Right lobe of liver (tissue), 6 donors: ENCODE data around the gene ZNF547. TPM values are rescaled to one million over a fixed set of nuclear protein-coding genes. Genes with fewer than 3 reads are reported as not detected.
"Not testable (repeated sequence)": the region's sequence is repeated elsewhere in the genome, so short reads cannot be mapped to it uniquely, and the experiment has no call there.

Experiments
- ATAC-seq, 4 donors: fragments of 200-7000 bp; cut with Tn5 transposase; one replicate each; pipeline ENCODE4 v1.9.1; 2020; ENCODE audit warnings: mild to moderate bottlenecking in 4 of 4, moderate library complexity in 4 of 4
- DNase-seq, 3 donors: peaks; one replicate each; pipeline ENCODE4 v3.0.0-alpha.2; 2020
- H3K27ac ChIP-seq, 3 donors: fragments of 200-600 bp; one replicate each; pipeline ENCODE4 v1.8.0; 2022
- H3K27me3 ChIP-seq, 2 donors: fragments of 200-600 bp; one replicate each; pipeline ENCODE4 v1.8.0; 2022
- H3K36me3 ChIP-seq, 4 donors: fragments of 200-600 bp; sonication (generic) in 1 of 4; one replicate each; pipeline versions ENCODE4 v1.5.1 to v1.8.0; 2017 to 2022; ENCODE audit warnings: control low read depth in 1 of 4
- H3K4me1 ChIP-seq, 4 donors: fragments of 200-600 bp; sonication (generic) in 1 of 4; one replicate each; pipeline versions ENCODE4 v1.5.1 to v1.8.0; 2017 to 2022; ENCODE audit warnings: control low read depth in 1 of 4
- H3K4me3 ChIP-seq, 3 donors: fragments of 200-600 bp; one replicate each; pipeline ENCODE4 v1.8.0; 2022
- H3K9me3 ChIP-seq, 4 donors: fragments of 200-600 bp; sonication (generic) in 1 of 4; one replicate each; pipeline versions ENCODE4 v1.5.1 to v1.8.0; 2017 to 2022; ENCODE audit warnings: control low read depth in 1 of 4
- CTCF ChIP-seq, 4 donors: fragments of 200-600 bp in 3 of 4; fragments of 450-650 bp in 1 of 4; IDR thresholded peaks; one replicate each; pipeline versions ENCODE4 v1.5.1 to v1.8.0; 2016 to 2022; ENCODE audit warnings: antibody characterized with exemption in 4 of 4, mild to moderate bottlenecking in 2 of 4
- POLR2A ChIP-seq: fragments of 450-650 bp; IDR thresholded peaks from one replicate; pipeline ENCODE4 v1.6.1; 2017; ENCODE audit warnings: antibody characterized with exemption, mild to moderate bottlenecking
- WGBS: methylation state at CpG from one replicate; pipeline ENCODE4 v1.1.6; 2018; ENCODE audit warnings: low coverage, low lambda C conversion rate; ENCODE audit not compliant: insufficient coverage; ENCODE audit errors: missing lambda C conversion rate; 5-methylcytosine and 5-hydroxymethylcytosine counted together
- intact Hi-C, 2 donors: fragments of 100-400 bp; cut with DNase I; formaldehyde crosslinking; loops; one replicate each; pipeline versions ENCODE4 v1.11.2 to v1.14.1; 2022
- total RNA-seq, 6 experiments: library from RNA; depleted of rRNA in 2 of 6; stranded (reverse); fragments of >200 nt in 2 of 6; fragmentation: NEBNext Ultra II Directional in 3 of 6; extraction: Animal tissue kit (Norgen Biotek cat#: 25700) in 3 of 6; gene quantifications; one replicate each; pipeline versions ENCODE4 v1.1.0 to v1.2.4, GENCODE V29; 2016 to 2023
- donor health status: DM: no; HTN: yes; CAD: no.
- donor health status: DM: no; HTN: no; CAD: no.
- donor health status: DM: no; HTN: no; CAD: no.
- donor health status: DM: no; HTN: yes; CAD: no.
- donor health status: DM: no; HTN: yes; CAD: no.

The ZNF547 gene
- total RNA-seq, 6 experiments from 2014 or later = 0.31 to 1.6 (median 0.93) TPM

DNA sequence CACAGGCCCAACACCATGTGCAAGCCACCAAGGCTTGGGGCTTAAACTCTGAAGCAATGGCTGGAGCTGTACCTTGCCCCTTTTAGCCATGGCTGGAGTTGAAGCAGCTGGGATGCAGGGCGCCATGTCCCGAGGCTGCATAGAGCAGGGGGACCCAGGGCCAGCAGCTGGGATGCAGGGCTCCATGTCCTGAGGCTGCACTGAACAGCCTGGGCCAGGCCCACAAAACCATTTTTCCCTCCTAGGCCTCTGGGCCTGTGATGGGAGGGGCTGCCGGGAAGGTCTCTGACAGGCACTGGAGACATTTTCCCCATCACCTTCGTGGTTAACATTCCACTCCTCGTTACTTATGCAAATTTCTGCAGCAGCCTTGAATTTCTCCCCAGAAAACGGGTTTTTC is 10.8 kb downstream of the ZNF547 start:
- peaks cover 0 to 11% (median 5%) of the 10 kb centered on the region in 4 donors for H3K9me3 ChIP-seq
- no peak for TF ChIP-seq POLR2A
- H3K4me1 ChIP-seq = no peaks in the 10 kb centered on the region
- H3K36me3 ChIP-seq = peaks cover 0 to 17% (median 0%) of the 10 kb centered on the region in 4 donors
- no peak overlapping the region for H3K27ac ChIP-seq
- 89% methylated on average over 4 of the region's 6 CpGs for WGBS
- H3K4me3 ChIP-seq = no peak overlapping the region
- no peak for ATAC-seq
- H3K27me3 ChIP-seq = no peaks in the 10 kb centered on the region
- DNase-seq = no peak
- intact Hi-C loops = no loop called here

- H3K4me3 ChIP-seq, H3K27me3 ChIP-seq, H3K27ac ChIP-seq, H3K4me1 ChIP-seq, DNase-seq, ATAC-seq, intact Hi-C loops: not testable (repeated sequence)
- 94% methylated on average over 2 of the region's 2 CpGs for WGBS
- Histone ChIP-seq H3K36me3 (peaks cover 0 to 17% (median 0%) of the 10 kb centered on the region in 4 donors), H3K9me3 (peaks cover 0 to 15% (median 5%) of the 10 kb centered on the region in 4 donors)
Observed at GRCh38 chr19:57374647-57375046, 11.3 kb downstream of the ZNF547 start.

- Histone ChIP-seq H3K4me1 (no peaks in the 10 kb centered on the region), H3K4me3 (no peak overlapping the region), H3K9me3 (peaks cover 0 to 17% (median 5%) of the 10 kb centered on the region in 4 donors), H3K27me3 (no peaks in the 10 kb centered on the region), H3K36me3 (peaks cover 0 to 17% (median 0%) of the 10 kb centered on the region in 4 donors), H3K27ac (no peak overlapping the region)
- intact Hi-C loops = no loop called here
- ATAC-seq = no peak
- TF ChIP-seq POLR2A (no peak), CTCF (IDR thresholded peaks at IDR 0.05) (no peak)
- no peak for DNase-seq
- WGBS = 100% methylated on average over 3 of the region's 6 CpGs
Observed at GRCh38 chr19:57376151-57376550, 12.8 kb downstream of the ZNF547 start.

DNA sequence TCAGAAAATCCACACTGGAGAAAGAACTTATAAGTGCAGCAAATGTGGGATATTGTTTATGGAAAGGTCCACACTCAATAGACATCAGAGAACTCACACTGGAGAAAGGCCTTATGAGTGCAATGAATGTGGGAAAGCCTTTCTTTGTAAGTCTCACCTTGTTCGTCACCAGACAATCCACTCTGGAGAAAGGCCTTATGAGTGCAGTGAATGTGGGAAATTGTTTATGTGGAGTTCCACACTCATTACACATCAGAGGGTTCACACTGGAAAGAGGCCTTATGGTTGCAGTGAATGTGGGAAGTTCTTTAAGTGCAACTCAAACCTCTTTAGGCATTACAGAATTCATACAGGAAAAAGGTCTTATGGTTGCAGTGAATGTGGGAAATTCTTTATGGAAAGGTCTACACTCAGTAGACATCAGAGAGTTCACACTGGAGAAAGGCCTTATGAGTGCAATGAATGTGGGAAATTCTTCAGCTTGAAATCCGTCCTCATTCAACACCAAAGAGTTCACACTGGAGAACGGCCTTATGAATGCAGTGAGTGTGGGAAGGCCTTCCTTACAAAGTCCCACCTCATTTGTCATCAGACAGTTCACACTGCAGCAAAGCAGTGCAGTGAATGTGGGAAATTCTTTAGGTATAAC is 14.3 kb downstream of the ZNF547 start:
- Histone ChIP-seq H3K9me3 (peaks cover 0 to 17% (median 5%) of the 10 kb centered on the region in 4 donors), H3K4me3 (no peak overlapping the region), H3K36me3 (peaks cover 0 to 16% (median 0%) of the 10 kb centered on the region in 4 donors), H3K27ac (no peak overlapping the region), H3K4me1 (no peaks in the 10 kb centered on the region), H3K27me3 (no peaks in the 10 kb centered on the region)
- intact Hi-C loops = no loop called here
- DNase-seq (no peak), ATAC-seq (no peak)
- 93% methylated on average over 3 of the region's 3 CpGs for WGBS
- no peak for TF ChIP-seq CTCF (IDR thresholded peaks at IDR 0.05)
- TF ChIP-seq POLR2A = no peak

GRCh38 chr19:57380923-57381322 is 17.6 kb downstream of the ZNF547 start:
- intact Hi-C loops = no loop called here
- Histone ChIP-seq H3K27ac (no peak overlapping the region), H3K9me3 (peaks cover 0 to 14% (median 4%) of the 10 kb centered on the region in 4 donors)

More at GRCh38 chr19:57380923-57381322, 17.6 kb downstream of the ZNF547 start:
- no peak overlapping the region for H3K4me3 ChIP-seq
- no peaks in the 10 kb centered on the region for H3K4me1 ChIP-seq
- no peak for DNase-seq
- ATAC-seq = no peak
- no peaks in the 10 kb centered on the region for H3K27me3 ChIP-seq
- H3K36me3 ChIP-seq = peaks cover 0 to 10% (median 0%) of the 10 kb centered on the region in 4 donors
- TF ChIP-seq POLR2A (no peak), CTCF (IDR thresholded peaks at IDR 0.05) (no peak)
